Lower leg skin (tissue), 3 donors: ENCODE results near the gene MAP9.

Source experiments
- CTCF ChIP-seq, 3 donors: fragments of 450-650 bp; IDR thresholded peaks; one replicate each; pipeline ENCODE4 v1.5.1; 2016; ENCODE audit warnings: antibody characterized with exemption in 3 of 3, mild to moderate bottlenecking in 3 of 3, moderate library complexity in 2 of 3
- POLR2A ChIP-seq, 2 donors: fragments of 450-650 bp; IDR thresholded peaks; one replicate each; pipeline ENCODE4 v1.6.1; 2016 to 2017; ENCODE audit warnings: antibody characterized with exemption in 2 of 2, mild to moderate bottlenecking in 1 of 2, moderate library complexity in 1 of 2

GRCh38 chr4:155353923-155354540 lies 22.7 kb downstream of the MAP9 start:
- no peak for TF ChIP-seq CTCF (IDR thresholded peaks at IDR 0.05)
- TF ChIP-seq POLR2A (IDR thresholded peaks at IDR 0.05): no peak
